GM18502 (cell line): ENCODE results near the gene THPO.

Experiments
- ATAC-seq: cut with Tn5 transposase; IDR thresholded peaks from one replicate; pipeline ENCODE4 v1.9.1; 2021; ENCODE audit warnings: mild to moderate bottlenecking; ENCODE audit not compliant: unreplicated experiment, poor library complexity

The THPO gene

GRCh38 chr3:184377882-184378445 is at the start of gene THPO:
TSS of gene THPO (minus strand) at chr3:184378207. CDS start at chr3:184376259, 1,948 bp downstream.
- ATAC-seq = no peak

- no peak for ATAC-seq
These were observed 48.7 kb upstream of the THPO start for GRCh38 chr3:184426691-184427141.

GRCh38 chr3:184423561-184423960 is 45.6 kb upstream of the THPO start:
- no peak for ATAC-seq

- no peak for ATAC-seq
These were observed 41.2 kb upstream of the THPO start for GRCh38 chr3:184419171-184419570.

GRCh38 chr3:184417619-184418327 is 39.8 kb upstream of the THPO start:
- peak; percentile 68 for ATAC-seq

GRCh38 chr3:184415203-184415490 is 37.1 kb upstream of the THPO start:
- no peak for ATAC-seq

- ATAC-seq = no peak
These were observed 36.6 kb upstream of the THPO start for GRCh38 chr3:184414418-184415202.

GRCh38 chr3:184409946-184410500 is 32.0 kb upstream of the THPO start:
- ATAC-seq = no peak

GRCh38 chr3:184409331-184409926 is 31.4 kb upstream of the THPO start:
- ATAC-seq = no peak

- ATAC-seq = no peak
These were observed 27.3 kb upstream of the THPO start for GRCh38 chr3:184405075-184406030.

GRCh38 chr3:184399410-184399809 is 21.4 kb upstream of the THPO start:
- no peak for ATAC-seq

GRCh38 chr3:184395320-184395660 is 17.3 kb upstream of the THPO start:
- no peak for ATAC-seq

GRCh38 chr3:184391266-184391665 is 13.3 kb upstream of the THPO start:
- ATAC-seq = no peak

GRCh38 chr3:184389935-184390528 is 12.0 kb upstream of the THPO start:
- no peak for ATAC-seq

- ATAC-seq = no peak
These were observed 11.4 kb upstream of the THPO start for GRCh38 chr3:184389384-184389783.

GRCh38 chr3:184388936-184389230 is 10.9 kb upstream of the THPO start:
- ATAC-seq = no peak

- ATAC-seq = no peak
These were observed 10.3 kb upstream of the THPO start for GRCh38 chr3:184388164-184388935.

- ATAC-seq = no peak
These were observed 9.2 kb upstream of the THPO start for GRCh38 chr3:184387174-184387714.
